Measurements from ENCODE around the gene SMARCC2.
"Not testable (repeated sequence)": the region's sequence is repeated elsewhere in the genome, so short reads cannot be mapped to it uniquely, and the experiment has no call there.

The SMARCC2 gene

GRCh38 chr12:56208006-56208405 lies 18.7 kb upstream of the SMARCC2 start:
- no peak for DNase-seq (ENCODE audit: low spot score)

DNA sequence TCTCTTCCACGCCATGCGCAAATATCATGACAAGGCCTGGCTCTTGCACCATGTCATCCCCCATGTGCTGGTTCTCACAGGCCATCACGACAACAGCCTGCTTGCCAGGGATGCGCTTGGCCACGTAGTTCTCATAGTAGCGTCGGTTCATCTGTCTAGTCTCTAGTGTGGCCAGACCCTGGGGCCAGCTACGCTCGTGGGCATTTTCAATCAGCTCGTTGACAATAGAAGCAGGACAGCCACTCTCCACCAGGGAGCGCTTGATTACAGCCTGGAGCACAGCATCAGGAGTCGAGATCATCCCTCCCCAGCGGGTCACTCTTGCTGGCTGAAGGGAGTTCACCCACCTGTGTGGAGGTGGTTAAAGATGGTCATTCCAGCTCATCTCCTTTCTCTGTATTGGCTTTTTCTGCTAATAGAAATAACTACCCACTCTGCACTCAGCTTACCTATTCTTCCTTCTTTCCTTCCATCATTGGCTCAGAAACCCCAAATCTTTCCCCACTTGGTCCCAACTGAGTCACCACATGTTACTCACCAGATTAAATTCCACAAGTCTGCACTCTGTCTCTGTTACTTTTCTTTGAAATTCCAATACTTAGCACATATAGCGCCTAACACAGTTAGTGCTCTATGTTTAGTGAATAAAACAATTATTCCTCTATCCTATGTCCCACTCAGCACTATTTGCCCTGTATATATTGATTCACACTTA lies 17.3 kb upstream of the SMARCC2 start:
- DNase-seq (ENCODE audit: low spot score) = peak; percentile 67

- no peak for DNase-seq (ENCODE audit: low spot score)
These were observed 16.2 kb upstream of the SMARCC2 start for GRCh38 chr12:56205445-56205844.

GRCh38 chr12:56204275-56204674 lies 15.0 kb upstream of the SMARCC2 start:
- DNase-seq (ENCODE audit: low spot score) = no peak

DNA sequence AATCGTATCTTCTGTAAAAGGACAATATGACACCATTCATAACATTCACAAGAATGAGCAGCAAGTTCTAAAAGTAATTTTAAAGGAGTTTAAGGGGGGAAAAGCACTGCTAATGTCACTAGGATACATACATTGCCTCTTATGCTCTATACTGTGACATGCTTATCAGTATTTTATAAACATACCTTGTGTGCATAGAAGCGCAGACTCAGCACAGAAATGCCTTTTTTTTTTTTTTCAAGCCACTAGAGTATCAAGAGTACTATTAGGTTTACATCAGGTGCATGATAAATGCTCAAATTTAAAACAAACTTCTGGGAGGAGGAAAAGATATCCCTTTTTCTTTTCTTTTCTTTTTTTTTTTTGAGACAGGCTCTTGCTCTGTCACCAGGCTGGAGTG lies 13.6 kb upstream of the SMARCC2 start:
- DNase-seq (ENCODE audit: low spot score) = no peak

- DNase-seq (ENCODE audit: low spot score) = no peak
These were observed 13.1 kb upstream of the SMARCC2 start for GRCh38 chr12:56202366-56202765.

DNA sequence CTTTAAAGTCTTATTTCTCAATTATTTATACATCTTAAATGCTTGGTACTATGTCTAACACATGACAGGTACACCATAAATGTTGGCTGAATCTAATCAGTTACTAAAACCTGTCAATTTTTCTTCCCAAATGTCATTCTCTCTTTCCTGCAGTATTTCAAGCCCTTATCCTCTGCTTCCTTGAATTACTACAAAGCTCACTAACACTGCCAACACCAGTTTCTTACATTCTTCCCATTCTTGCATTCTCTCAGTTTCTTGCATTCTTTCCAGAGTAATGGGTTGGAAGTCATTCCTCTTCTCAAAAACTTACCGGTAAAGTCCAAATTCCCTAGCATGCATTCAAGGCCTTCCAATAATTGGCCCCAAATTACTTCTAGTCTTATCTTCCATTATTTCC lies 9.6 kb upstream of the SMARCC2 start:
- DNase-seq (ENCODE audit: low spot score) = no peak

DNA sequence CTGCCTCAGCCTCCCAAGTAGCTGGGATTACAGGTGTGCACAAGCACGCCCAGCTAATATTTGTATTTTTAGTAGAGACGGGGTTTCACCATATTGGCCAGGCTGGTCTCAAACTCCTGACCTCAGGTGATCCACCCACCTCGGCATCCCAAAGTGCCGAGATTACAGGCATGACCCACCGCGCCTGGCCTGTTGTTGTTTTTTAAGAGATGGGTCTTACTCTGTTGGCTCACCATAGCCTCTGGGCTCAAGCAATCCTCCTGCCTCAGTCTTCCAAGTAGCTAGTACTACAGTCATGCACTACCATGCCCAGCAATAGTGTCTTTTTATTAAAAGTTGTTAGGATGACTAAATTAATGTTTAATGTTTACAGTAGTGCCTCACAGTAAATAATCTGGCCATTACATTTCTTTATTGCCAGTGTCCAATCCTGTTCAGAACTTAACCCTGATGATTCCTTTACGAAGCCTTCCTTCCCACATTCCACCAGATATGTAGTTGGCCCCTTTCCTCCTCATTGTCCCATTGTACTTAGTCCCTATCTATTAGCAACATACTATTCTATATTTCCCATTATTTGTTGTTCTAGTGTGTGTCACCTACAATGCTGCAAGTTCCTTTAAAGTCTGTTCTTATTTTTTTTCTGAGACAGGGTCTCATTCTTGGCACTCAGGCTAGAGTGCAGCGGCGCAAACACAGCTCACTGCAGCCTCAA lies 8.8 kb upstream of the SMARCC2 start:
- no peak for DNase-seq (ENCODE audit: low spot score)

DNA sequence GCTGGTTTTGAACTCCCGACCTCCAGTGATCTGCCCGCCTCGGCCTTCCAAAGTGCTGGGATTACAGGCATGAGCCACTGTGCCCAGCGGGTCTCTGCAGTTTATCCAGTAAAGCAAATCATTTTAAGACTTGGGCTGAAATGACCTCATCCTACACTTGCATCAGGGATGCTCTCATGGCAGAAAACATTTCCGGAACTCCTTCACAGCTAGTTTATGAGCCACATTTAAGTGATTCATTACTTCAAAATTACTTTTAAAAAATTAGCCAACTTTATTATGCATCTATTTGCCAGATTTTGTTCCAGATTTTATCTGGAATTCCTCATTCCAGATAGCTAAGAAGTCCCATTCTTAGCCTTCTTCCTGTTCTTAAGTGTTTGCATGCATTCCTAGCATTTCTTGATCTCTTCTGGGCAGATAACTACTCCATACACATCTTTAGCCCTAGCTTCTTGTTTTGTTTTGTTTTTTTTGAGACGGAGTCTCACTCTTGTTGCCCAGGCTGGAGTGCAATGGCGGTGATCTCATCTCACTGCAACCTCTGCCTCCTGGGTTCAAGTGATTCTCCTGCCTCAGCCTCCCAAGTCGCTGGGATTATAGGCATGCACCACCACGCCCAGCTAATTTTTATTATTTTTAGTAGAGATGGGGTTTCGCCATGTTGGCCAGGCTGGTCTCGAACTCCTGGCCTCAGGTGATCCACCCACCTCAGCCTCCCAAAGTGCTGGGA lies 7.7 kb upstream of the SMARCC2 start:
- DNase-seq (ENCODE audit: low spot score) = not testable (repeated sequence)

- peak; percentile 91 for DNase-seq (ENCODE audit: low spot score)
These were observed 3.8 kb upstream of the SMARCC2 start for GRCh38 chr12:56193025-56193578.

- DNase-seq (ENCODE audit: low spot score) = no peak
These were observed 3.3 kb upstream of the SMARCC2 start for GRCh38 chr12:56192582-56192981.

GRCh38 chr12:56190695-56191155 lies 1.4 kb upstream of the SMARCC2 start:
- DNase-seq (ENCODE audit: low spot score) = no peak

DNA sequence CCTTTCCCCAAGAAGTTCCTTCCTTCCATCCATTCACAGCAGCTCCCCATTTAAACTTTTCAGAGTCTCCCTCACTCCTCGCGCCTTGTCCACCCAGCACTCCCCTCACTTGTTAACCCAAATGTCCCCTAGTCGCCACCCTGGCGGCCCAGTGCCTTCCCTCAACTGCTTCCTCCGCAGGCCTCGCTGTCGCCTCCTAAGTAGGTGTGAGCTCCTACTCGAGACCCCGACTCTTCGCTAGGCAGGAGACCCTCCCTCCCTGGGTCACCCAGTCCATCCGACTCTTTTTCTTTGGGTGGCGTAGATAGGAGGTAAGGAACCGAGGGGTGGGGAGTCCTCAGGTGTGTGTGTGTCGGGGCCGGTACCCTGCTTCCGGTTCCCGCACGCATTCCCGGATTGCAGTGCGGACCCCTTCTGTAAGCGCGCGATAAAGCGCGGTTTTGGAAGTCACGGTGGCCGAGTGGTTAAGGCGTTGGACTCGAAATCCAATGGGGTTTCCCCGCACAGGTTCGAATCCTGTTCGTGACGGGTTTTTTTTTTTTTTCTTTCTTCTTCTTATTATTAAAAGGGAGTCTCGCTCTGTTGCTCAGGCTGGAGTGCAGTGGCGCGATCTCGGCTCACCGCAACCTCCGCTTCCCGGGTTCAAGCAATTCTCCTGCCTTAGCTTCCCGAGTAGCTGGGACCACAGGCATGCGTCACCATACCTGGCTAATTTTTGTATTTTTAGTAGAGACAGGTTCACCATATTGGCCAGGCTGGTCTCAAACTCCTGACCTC lies 823 bp upstream of the SMARCC2 start:
- DNase-seq (ENCODE audit: low spot score) = peak; percentile 72

DNA sequence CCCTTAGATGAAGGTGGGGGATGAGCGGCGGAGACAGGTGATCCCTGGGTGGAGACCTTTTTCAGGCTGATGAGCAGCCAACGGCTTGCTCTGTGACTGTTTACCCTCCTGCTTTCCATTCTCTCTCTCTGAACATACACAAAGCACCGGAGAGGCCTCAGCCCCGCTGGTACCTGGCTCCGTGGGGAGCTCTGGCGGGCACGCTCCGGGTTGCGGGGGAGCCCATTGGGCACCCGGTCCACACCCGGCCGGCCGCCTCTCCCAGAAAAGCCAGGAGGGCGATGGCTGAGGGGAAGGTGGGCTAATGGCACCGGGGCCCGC lies 545 bp downstream of the SMARCC2 start:
- no peak for DNase-seq (ENCODE audit: low spot score)

DNA sequence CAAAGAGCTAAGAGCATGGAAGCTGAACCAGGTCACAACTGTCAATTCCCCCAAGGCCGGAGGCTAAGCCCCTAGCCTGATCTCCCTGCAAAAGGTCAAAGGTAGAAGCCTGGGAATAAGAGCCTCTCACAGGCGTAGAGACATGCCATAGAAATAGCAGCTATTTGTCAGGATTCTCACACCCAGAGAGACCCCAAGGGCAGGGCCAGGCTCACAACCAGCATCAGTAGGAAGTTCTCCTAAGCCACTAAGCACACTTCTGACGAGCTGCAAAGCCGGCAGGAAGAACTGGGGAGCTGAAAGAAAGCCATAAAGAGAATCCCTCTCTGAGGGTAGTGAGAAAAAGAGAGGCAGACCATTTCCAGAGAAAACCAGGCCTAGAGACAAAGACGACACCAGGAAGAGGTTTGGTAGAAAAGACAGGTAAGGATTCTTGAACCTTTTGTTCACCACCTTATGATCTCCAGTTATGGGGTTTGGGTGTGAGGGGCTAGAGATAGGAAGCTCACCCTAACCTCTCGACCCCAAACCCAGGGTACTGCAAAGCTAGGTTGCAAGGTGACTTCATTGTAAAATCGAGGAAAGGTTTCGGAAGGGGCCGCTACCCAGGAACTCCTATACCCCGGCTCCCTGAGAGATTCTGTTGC lies 1.0 kb downstream of the SMARCC2 start:
- no peak for DNase-seq (ENCODE audit: low spot score)

DNA sequence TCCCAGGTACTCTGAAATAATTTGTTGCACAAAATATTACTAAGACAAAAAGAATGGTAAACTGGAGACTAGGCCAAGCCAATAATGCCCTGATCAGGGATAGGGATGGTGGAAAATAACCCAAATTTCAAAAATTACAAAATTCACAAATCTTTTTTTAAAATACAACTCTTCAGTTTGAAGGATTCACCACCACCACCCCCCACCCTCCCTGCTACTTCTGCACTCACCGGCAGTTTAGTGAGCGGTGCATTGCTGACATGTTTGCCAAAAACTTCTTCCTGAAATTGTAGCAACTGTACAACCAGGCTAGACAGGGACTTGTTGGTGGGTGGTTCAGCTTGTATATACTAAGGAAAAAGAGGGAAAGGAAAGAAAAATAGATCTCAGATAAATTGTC lies 2.3 kb downstream of the SMARCC2 start:
- DNase-seq (ENCODE audit: low spot score) = no peak

GRCh38 chr12:56178347-56178746 lies 10.9 kb downstream of the SMARCC2 start:
- no peak for DNase-seq (ENCODE audit: low spot score)

- no peak for DNase-seq (ENCODE audit: low spot score)
These were observed 16.4 kb downstream of the SMARCC2 start for GRCh38 chr12:56172839-56173238.

DNA sequence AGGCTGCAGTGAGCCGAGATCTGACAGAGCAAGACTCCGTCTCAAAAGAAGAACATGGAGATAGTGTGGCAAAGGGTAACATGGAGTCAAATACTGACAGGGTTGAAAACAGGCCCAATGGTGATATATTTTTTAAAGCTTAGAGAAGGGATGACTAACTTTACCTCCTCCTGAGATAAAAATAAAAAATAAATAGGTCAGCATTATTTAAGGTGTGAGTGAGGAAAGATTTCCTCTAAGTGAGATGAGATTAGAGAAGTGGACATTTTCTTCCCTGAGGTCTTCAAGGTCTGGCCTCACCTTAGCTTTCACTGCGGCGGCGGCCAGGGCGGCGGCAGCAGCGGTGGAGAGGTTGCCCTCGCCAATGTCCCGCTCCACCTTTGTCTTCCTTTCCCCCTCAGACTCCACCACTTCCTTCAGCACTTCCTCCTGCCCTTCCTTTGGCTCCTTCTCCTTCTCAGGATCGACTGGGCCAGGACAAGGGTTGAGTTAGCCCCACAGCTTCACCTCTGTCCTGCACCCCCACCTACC lies 20.0 kb downstream of the SMARCC2 start:
- no peak for DNase-seq (ENCODE audit: low spot score)

GRCh38 chr12:56165369-56165768 lies 23.9 kb downstream of the SMARCC2 start:
- DNase-seq (ENCODE audit: low spot score) = no peak

DNA sequence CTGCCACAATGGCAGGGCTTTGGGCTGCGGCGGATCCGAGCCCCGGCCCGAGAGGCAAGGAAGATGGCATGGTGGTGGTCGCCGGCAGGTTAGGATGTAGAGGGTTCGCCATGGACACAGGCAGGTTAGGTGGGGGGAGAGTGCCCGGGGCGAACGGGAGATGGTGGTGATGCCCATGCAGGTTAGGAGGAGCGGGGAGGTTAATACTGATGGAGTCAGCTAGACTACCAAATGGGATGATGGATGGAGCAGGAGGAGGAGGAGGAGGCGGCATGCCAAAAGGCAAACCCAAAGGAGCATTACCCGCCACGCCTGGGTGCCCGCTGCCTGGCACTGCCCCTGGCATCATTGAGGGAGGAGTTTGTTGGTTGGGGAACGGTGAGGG lies 24.9 kb downstream of the SMARCC2 start:
- no peak for DNase-seq (ENCODE audit: low spot score)
